Spleen (tissue), 11 donors: ENCODE results near the gene LSG1. TPM values are rescaled to one million over a fixed set of nuclear protein-coding genes. Genes with fewer than 3 reads are reported as not detected.

Source experiments
- DNase-seq: peaks from one replicate; pipeline ENCODE4 v3.0.0-alpha.2; 2020
- H3K27ac ChIP-seq, 8 donors: fragments of 200-600 bp; sonication (generic) in 7 of 8; 1 replicate in 4 of 8; 2 replicates in 4 of 8; pipeline versions ENCODE4 v1.5.0 to v1.8.0; 2016 to 2021; ENCODE audit warnings: inconsistent platforms in 4 of 8, mild to moderate bottlenecking in 4 of 8, moderate library complexity in 1 of 8
- H3K27me3 ChIP-seq, 7 donors: fragments of 200-600 bp; sonication (generic) in 6 of 7; replicated peaks in 1 of 7; 1 replicate in 4 of 7; 2 replicates in 3 of 7; pipeline versions ENCODE4 v1.5.0 to v1.8.0; 2016 to 2021; ENCODE audit warnings: inconsistent platforms in 3 of 7, mild to moderate bottlenecking in 1 of 7
- H3K36me3 ChIP-seq, 6 donors: fragments of 200-600 bp; sonication (generic) in 5 of 6; 1 replicate in 4 of 6; 2 replicates in 2 of 6; pipeline versions ENCODE4 v1.5.0 to v1.8.0; 2016 to 2021; ENCODE audit warnings: inconsistent platforms in 2 of 6
- H3K4me1 ChIP-seq, 6 donors: fragments of 200-600 bp; sonication (generic) in 5 of 6; 1 replicate in 3 of 6; 2 replicates in 3 of 6; pipeline versions ENCODE4 v1.5.0 to v1.8.0; 2016 to 2021; ENCODE audit warnings: inconsistent platforms in 3 of 6
- H3K4me3 ChIP-seq, 8 donors: fragments of 200-600 bp; sonication (generic) in 7 of 8; 1 replicate in 4 of 8; 2 replicates in 4 of 8; pipeline versions ENCODE4 v1.5.0 to v1.8.0; 2016 to 2021; ENCODE audit warnings: inconsistent platforms in 4 of 8, mild to moderate bottlenecking in 4 of 8, moderate library complexity in 2 of 8
- H3K9me3 ChIP-seq, 8 donors: fragments of 200-600 bp; sonication (generic) in 7 of 8; 1 replicate in 4 of 8; 2 replicates in 4 of 8; pipeline versions ENCODE4 v1.5.0 to v1.8.0; 2016 to 2021; ENCODE audit warnings: inconsistent platforms in 4 of 8
- CTCF ChIP-seq, 11 experiments: fragments of 200-600 bp in 7 of 11; fragments of 450-650 bp in 4 of 11; sonication (generic) in 4 of 11; IDR thresholded peaks in 8 of 11; conservative IDR thresholded peaks in 3 of 11; 1 replicate in 7 of 11; 2 replicates in 4 of 11; pipeline versions ENCODE4 v1.4.0 to v1.8.0; 2016 to 2021; ENCODE audit warnings: antibody characterized with exemption in 11 of 11, inconsistent platforms in 4 of 11, mild to moderate bottlenecking in 1 of 11
- POLR2A ChIP-seq, 3 donors: fragments of 450-650 bp; IDR thresholded peaks; one replicate each; pipeline ENCODE4 v1.5.1; 2017; ENCODE audit warnings: antibody characterized with exemption in 3 of 3, mild to moderate bottlenecking in 1 of 3
- POLR2AphosphoS5 ChIP-seq, 3 donors: sonication (generic); formaldehyde crosslinking; IDR thresholded peaks; one replicate each; pipeline ENCODE4 v1.5.1; 2017; ENCODE audit warnings: antibody characterized with exemption in 3 of 3
- WGBS, 5 donors: extraction: QIAGEN DNeasy Blood & Tissue Kit in 3 of 5; methylation state at CpG; one replicate each; pipeline versions ENCODE4 v1.1.5 to v1.1.7; 2013 to 2018; 5-methylcytosine and 5-hydroxymethylcytosine counted together
- intact Hi-C: fragments of 100-400 bp; cut with DNase I; formaldehyde crosslinking; loops from one replicate; pipeline ENCODE4 v1.15.0; 2023; ENCODE audit warnings: low total_unique reads
- polyA plus RNA-seq, 3 donors: library from polyadenylated mRNA; stranded (reverse); fragments of 200-250 nt; gene quantifications; one replicate each; pipeline ENCODE4 v1.2.1, GENCODE V29; 2013
- total RNA-seq, 7 donors: library from RNA; depleted of rRNA in 3 of 7; stranded (reverse); fragments of >200 nt in 3 of 7; fragmentation: NEBNext Ultra II Directional in 4 of 7; extraction: Animal tissue kit (Norgen Biotek cat#: 25700) in 4 of 7; gene quantifications; one replicate each; pipeline versions ENCODE4 v1.1.0 to v1.2.1, GENCODE V29; 2016 to 2021
- donor health status: healthy with polysubstance abuse.
- donor health status: DM: no; HTN: no; CAD: no; lungs with moderate emphysema.
- donor health status: DM: no; HTN: no; CAD: no.
- donor health status: Bipolar disorder and iron deficiency.
- donor health status: healthy.
- donor health status: DM: no; HTN: no; CAD: no.
- donor health status: DM: yes; HTN: yes; CAD: no.

The LSG1 gene
- total and polyA plus RNA-seq, 10 donors, result 10.8 to 58.0 (median 35.7) TPM

- intact Hi-C loops, result no loop called here
- H3K36me3 ChIP-seq, result peaks cover 0 to 87% (median 43%) of the 10 kb centered on the region in 6 donors
Measured at GRCh38 chr3:194657439-194657838, 14.6 kb downstream of the LSG1 start.

DNA sequence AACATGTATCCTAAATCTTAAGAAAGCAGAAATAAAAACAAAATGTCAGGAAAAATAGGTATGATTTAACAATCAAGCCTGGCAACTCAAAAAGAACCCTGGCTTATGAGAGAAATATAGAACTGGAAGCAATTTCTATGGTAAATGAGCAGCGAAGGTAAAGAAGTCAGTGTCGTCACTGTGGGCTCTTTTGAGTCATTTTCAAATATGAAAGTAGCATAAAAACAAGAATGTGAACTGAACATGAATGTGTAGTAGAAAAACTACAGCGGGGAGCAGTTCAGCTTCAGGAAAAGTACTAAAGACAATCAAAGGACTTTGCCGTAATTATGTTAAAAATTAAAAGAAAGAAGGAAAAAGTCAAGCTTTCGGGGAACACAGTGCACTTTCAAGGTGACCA, 17.5 kb downstream of the LSG1 start:
- no peak overlapping the region for H3K4me3 ChIP-seq
- H3K27me3 ChIP-seq, result no peaks in the 10 kb centered on the region
- H3K9me3 ChIP-seq, result no peaks in the 10 kb centered on the region
- H3K4me1 ChIP-seq, result peaks cover 0 to 17% (median 9%) of the 10 kb centered on the region in 6 donors
- DNase-seq, result no peak
- H3K36me3 ChIP-seq, result peaks cover 0 to 88% (median 58%) of the 10 kb centered on the region in 6 donors
- intact Hi-C loops, result no loop called here
- WGBS, 5 donors, result 72 to 86% (median 85%) methylated on average over 5 of the region's 5 CpGs
- H3K27ac ChIP-seq, result no peak overlapping the region
- TF ChIP-seq POLR2AphosphoS5 (IDR thresholded peaks at IDR 0.05) (no peak), CTCF (IDR thresholded peaks at IDR 0.05 in 8 of 11, conservative IDR thresholded peaks at IDR 0.05 in 3 of 11) (no peak), POLR2A (IDR thresholded peaks at IDR 0.05) (no peak)

More at GRCh38 chr3:194657439-194657838, 14.6 kb downstream of the LSG1 start:
- TF ChIP-seq CTCF (IDR thresholded peaks at IDR 0.05 in 8 of 11, conservative IDR thresholded peaks at IDR 0.05 in 3 of 11) (no peak), POLR2AphosphoS5 (IDR thresholded peaks at IDR 0.05) (no peak), POLR2A (IDR thresholded peaks at IDR 0.05) (no peak)
- no peak overlapping the region for H3K4me3 ChIP-seq
- 79 to 94% (median 81%) methylated on average over 7 of the region's 7 CpGs for WGBS, 5 donors
- peak overlapping the region in 3 of 8 donors; percentile 50 to 72 (median 53) for H3K27ac ChIP-seq
- H3K4me1 ChIP-seq, result peaks cover 0 to 46% (median 29%) of the 10 kb centered on the region in 6 donors
- DNase-seq, result no peak
- no peaks in the 10 kb centered on the region for H3K27me3 ChIP-seq
- no peaks in the 10 kb centered on the region for H3K9me3 ChIP-seq

GRCh38 chr3:194647747-194648146, 24.2 kb downstream of the LSG1 start:
- H3K4me3 ChIP-seq, result no peak overlapping the region
- no peaks in the 10 kb centered on the region for H3K9me3 ChIP-seq
- intact Hi-C loops, result no loop called here
- H3K36me3 ChIP-seq, result peaks cover 2 to 99% (median 82%) of the 10 kb centered on the region in 6 donors
- WGBS, 5 donors, result 80 to 99% (median 89%) methylated on average over 3 of the region's 3 CpGs
- no peak overlapping the region for H3K27ac ChIP-seq
- TF ChIP-seq POLR2A (IDR thresholded peaks at IDR 0.05), result no peak
- TF ChIP-seq POLR2AphosphoS5 (IDR thresholded peaks at IDR 0.05), result no peak
- no peak for TF ChIP-seq CTCF (IDR thresholded peaks at IDR 0.05 in 8 of 11, conservative IDR thresholded peaks at IDR 0.05 in 3 of 11)
- H3K27me3 ChIP-seq, result no peaks in the 10 kb centered on the region
- no peaks in the 10 kb centered on the region for H3K4me1 ChIP-seq
- no peak for DNase-seq

GRCh38 chr3:194642769-194643168, 29.2 kb downstream of the LSG1 start:
- intact Hi-C loops, result no loop called here
- no peak overlapping the region for H3K4me3 ChIP-seq
- no peaks in the 10 kb centered on the region for H3K9me3 ChIP-seq
- TF ChIP-seq POLR2A (IDR thresholded peaks at IDR 0.05), result no peak
- TF ChIP-seq POLR2AphosphoS5 (IDR thresholded peaks at IDR 0.05), result no peak
- no peak overlapping the region for H3K27ac ChIP-seq
- H3K27me3 ChIP-seq, result no peaks in the 10 kb centered on the region
- 93 to 98% (median 95%) methylated on average over 2 of the region's 2 CpGs for WGBS, 5 donors
- peaks cover 0 to 79% (median 51%) of the 10 kb centered on the region in 6 donors for H3K36me3 ChIP-seq
- DNase-seq, result no peak
- H3K4me1 ChIP-seq, result peaks cover 0 to 20% (median 8%) of the 10 kb centered on the region in 6 donors
